Neural cell (in vitro differentiated cells): Measurements from ENCODE around the gene MOB3B. TPM values are rescaled to one million over a fixed set of nuclear protein-coding genes. Genes with fewer than 3 reads are reported as not detected.

ENCODE experiments used
- H2AFZ ChIP-seq: fragments of 200-600, 300-800 bp; sonication (generic), shearing (Covaris generic); 2 replicates; pipeline ENCODE4 v1.6.0; 2014; ENCODE audit warnings: low read depth, mild to moderate bottlenecking, antibody characterized with exemption, low read length, moderate library complexity
- H3F3A ChIP-seq: fragments of 200-600 bp; shearing (Covaris generic); 2 replicates; pipeline ENCODE4 v1.6.1; 2016; ENCODE audit warnings: mild to moderate bottlenecking, moderate library complexity, mixed read lengths, antibody characterized with exemption, low read length; ENCODE audit not compliant: insufficient read depth, poor library complexity, severe bottlenecking
- H3K27ac ChIP-seq: fragments of 200-600, 300-800 bp; sonication (generic), shearing (Covaris generic); 2 replicates; pipeline ENCODE4 v1.5.1; 2014; ENCODE audit warnings: mild to moderate bottlenecking, low read length, moderate library complexity
- H3K27me3 ChIP-seq: fragments of 300-800, 200-600 bp; sonication (generic), shearing (Covaris generic); 2 replicates; pipeline ENCODE4 v1.6.0; 2014; ENCODE audit warnings: mild to moderate bottlenecking, low read depth, low read length, moderate library complexity; ENCODE audit not compliant: insufficient read depth
- H3K36me3 ChIP-seq: fragments of 300-800, 200-600 bp; sonication (generic), shearing (Covaris generic); 2 replicates; pipeline ENCODE4 v1.5.1; 2014; ENCODE audit warnings: mild to moderate bottlenecking, antibody characterized with exemption, low read length, moderate library complexity; ENCODE audit not compliant: insufficient read depth
- H3K4me2 ChIP-seq: fragments of 300-800, 200-600 bp; sonication (generic), shearing (Covaris generic); 2 replicates; pipeline ENCODE4 v1.6.0; 2014; ENCODE audit warnings: mild to moderate bottlenecking, low read length
- H3K4me3 ChIP-seq: fragments of 300-800, 200-600 bp; sonication (generic), shearing (Covaris generic); 2 replicates; pipeline ENCODE4 v1.5.1; 2014; ENCODE audit warnings: mild to moderate bottlenecking, low read length, moderate library complexity
- H3K79me2 ChIP-seq: fragments of 200-600 bp; shearing (Covaris generic); replicated peaks from 2 replicates; pipeline ENCODE4 v1.6.0; 2014; ENCODE audit warnings: mild to moderate bottlenecking, low read length, moderate library complexity; ENCODE audit not compliant: insufficient read depth
- H3K9ac ChIP-seq: fragments of 300-800, 200-600 bp; sonication (generic), shearing (Covaris generic); 2 replicates; pipeline ENCODE4 v1.6.1; 2016; ENCODE audit warnings: mild to moderate bottlenecking, low read length, mixed read lengths
- H3K9me2 ChIP-seq: fragments of 200-600 bp; shearing (Covaris generic); 2 replicates; pipeline ENCODE4 v1.6.1; 2016; ENCODE audit warnings: mild to moderate bottlenecking, low read length, mixed read lengths; ENCODE audit not compliant: insufficient read depth
- H3K9me3 ChIP-seq: fragments of 200-600, 300-800 bp; sonication (generic), shearing (Covaris generic); 2 replicates; pipeline ENCODE4 v1.6.1; 2016; ENCODE audit warnings: mild to moderate bottlenecking, mixed run types, low read length, moderate library complexity, mixed read lengths
- H4K20me1 ChIP-seq: fragments of 200-600 bp; shearing (Covaris generic); 2 replicates; pipeline ENCODE4 v1.6.1; 2016; ENCODE audit warnings: mild to moderate bottlenecking, mixed run types; ENCODE audit not compliant: insufficient read depth
- EP300 ChIP-seq: fragments of 450-650 bp; conservative IDR thresholded peaks from 2 replicates; pipeline ENCODE4 v1.6.1; 2014; ENCODE audit warnings: antibody characterized with exemption, mild to moderate bottlenecking, moderate library complexity; ENCODE audit not compliant: poor library complexity, severe bottlenecking
- EZH2 ChIP-seq: fragments of 200-600, 300-800 bp; shearing (Covaris generic), sonication (generic); IDR thresholded peaks from 2 replicates; pipeline ENCODE4 v1.6.1; 2014; ENCODE audit warnings: antibody characterized with exemption, low read length, borderline replicate concordance, mild to moderate bottlenecking; ENCODE audit not compliant: insufficient read depth, poor library complexity, severe bottlenecking
- MXI1 ChIP-seq: fragments of 450-650 bp; conservative IDR thresholded peaks from 2 replicates; pipeline ENCODE4 v1.6.1; 2014; ENCODE audit warnings: antibody characterized with exemption, mild to moderate bottlenecking; ENCODE audit not compliant: poor library complexity, severe bottlenecking
- POLR2AphosphoS5 ChIP-seq: IDR thresholded peaks from 2 replicates; pipeline ENCODE4 v1.6.1; 2012
- RAD21 ChIP-seq: fragments of 450-650 bp; conservative IDR thresholded peaks from 2 replicates; pipeline ENCODE4 v1.6.1; 2014; ENCODE audit warnings: antibody characterized with exemption, mild to moderate bottlenecking, moderate library complexity
- REST ChIP-seq: IDR thresholded peaks from 2 replicates; pipeline ENCODE4 v1.6.1; 2012; ENCODE audit warnings: borderline replicate concordance
- SMC3 ChIP-seq: fragments of 450-650 bp; conservative IDR thresholded peaks from 2 replicates; pipeline ENCODE4 v1.6.1; 2014; ENCODE audit warnings: antibody characterized with exemption, mild to moderate bottlenecking, moderate library complexity; ENCODE audit not compliant: poor library complexity
- TAF1 ChIP-seq: IDR thresholded peaks from 2 replicates; pipeline ENCODE4 v1.6.1; 2012; ENCODE audit warnings: low read depth
- polyA plus RNA-seq: library from polyadenylated mRNA; depleted of rRNA; stranded (reverse); fragments of >200 nt; gene quantifications from 2 replicates; pipeline ENCODE4 v1.2.3, GENCODE V29; 2014
- TF ChIP-seq, protein P1 (sequence below): fragments of 450-650 bp; IDR thresholded peaks from 2 replicates; pipeline ENCODE4 v1.5.1; 2014; ENCODE audit warnings: antibody characterized with exemption, mild to moderate bottlenecking, moderate library complexity; ENCODE audit not compliant: poor library complexity, severe bottlenecking

The MOB3B gene
- polyA plus RNA-seq, 1 donor from 2014 or later, result 1.8 TPM

DNA sequence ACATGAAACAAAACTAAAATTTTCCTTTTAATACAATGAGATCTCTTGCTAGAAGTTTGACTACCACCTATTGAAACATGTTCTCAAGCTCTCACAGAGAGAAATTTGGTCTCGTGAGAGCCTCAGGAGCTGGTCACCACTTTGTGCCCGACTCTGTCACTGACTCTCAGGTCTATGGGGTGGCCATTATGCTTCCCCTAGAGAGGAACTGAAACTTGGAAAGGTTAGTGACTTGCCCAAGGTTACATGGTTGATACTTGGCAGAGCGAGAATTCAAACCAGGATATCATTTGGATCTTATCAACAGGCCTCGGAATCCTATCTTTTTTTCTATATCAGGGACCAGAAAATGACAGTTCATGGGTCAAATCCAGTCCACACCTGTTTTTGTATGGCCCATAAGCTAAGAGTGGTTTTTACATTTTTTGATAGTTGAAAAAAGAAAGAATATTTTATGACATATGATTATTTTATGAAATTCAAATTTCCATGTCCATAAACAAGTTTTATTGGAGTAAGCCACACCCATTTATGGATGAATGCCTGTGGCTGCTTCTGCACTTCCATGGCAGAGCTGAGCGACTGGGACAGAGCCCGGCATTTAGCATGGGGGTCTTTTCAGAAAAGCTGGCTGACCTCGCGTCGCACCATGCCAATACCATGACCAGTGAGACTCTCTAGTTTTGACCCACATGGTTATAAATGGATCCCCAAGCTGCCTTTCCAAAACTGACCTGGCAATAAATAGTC lies 187.9 kb downstream of the MOB3B start:
- Histone ChIP-seq H3K4me3 (no peak overlapping the region), H3K27me3 (no peaks in the 10 kb centered on the region), H3F3A (no peaks in the 10 kb centered on the region), H2AFZ (no peak overlapping the region), H3K27ac (no peak overlapping the region), H3K36me3 (no peaks in the 10 kb centered on the region), H3K9me2 (no peaks in the 10 kb centered on the region), H3K79me2 (peaks cover 3% of the 10 kb centered on the region), H3K9me3 (no peaks in the 10 kb centered on the region), H4K20me1 (no peaks in the 10 kb centered on the region), H3K4me2 (no peak overlapping the region), H3K9ac (no peak overlapping the region)
- no peak for TF ChIP-seq TAF1
- no peak for TF ChIP-seq RAD21
- TF ChIP-seq SMC3, result no peak
- no peak for TF ChIP-seq MXI1
- no peak for TF ChIP-seq REST
- no peak for TF ChIP-seq EP300
- TF ChIP-seq, protein P1, sequence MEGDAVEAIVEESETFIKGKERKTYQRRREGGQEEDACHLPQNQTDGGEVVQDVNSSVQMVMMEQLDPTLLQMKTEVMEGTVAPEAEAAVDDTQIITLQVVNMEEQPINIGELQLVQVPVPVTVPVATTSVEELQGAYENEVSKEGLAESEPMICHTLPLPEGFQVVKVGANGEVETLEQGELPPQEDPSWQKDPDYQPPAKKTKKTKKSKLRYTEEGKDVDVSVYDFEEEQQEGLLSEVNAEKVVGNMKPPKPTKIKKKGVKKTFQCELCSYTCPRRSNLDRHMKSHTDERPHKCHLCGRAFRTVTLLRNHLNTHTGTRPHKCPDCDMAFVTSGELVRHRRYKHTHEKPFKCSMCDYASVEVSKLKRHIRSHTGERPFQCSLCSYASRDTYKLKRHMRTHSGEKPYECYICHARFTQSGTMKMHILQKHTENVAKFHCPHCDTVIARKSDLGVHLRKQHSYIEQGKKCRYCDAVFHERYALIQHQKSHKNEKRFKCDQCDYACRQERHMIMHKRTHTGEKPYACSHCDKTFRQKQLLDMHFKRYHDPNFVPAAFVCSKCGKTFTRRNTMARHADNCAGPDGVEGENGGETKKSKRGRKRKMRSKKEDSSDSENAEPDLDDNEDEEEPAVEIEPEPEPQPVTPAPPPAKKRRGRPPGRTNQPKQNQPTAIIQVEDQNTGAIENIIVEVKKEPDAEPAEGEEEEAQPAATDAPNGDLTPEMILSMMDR, result no peak
- TF ChIP-seq POLR2AphosphoS5, result no peak
- TF ChIP-seq EZH2, result no peak

GRCh38 chr9:27340961-27341511 lies 188.6 kb downstream of the MOB3B start:
- Histone ChIP-seq H3K4me3 (no peak overlapping the region), H4K20me1 (no peaks in the 10 kb centered on the region), H3K4me2 (no peak overlapping the region), H3K36me3 (no peaks in the 10 kb centered on the region), H3K27ac (no peak overlapping the region), H3K9ac (no peak overlapping the region), H3K27me3 (no peaks in the 10 kb centered on the region), H3K79me2 (peaks cover 3% of the 10 kb centered on the region), H2AFZ (no peak overlapping the region), H3F3A (no peaks in the 10 kb centered on the region), H3K9me2 (no peaks in the 10 kb centered on the region), H3K9me3 (no peaks in the 10 kb centered on the region)
- TF ChIP-seq MXI1, result no peak
- no peak for TF ChIP-seq TAF1
- TF ChIP-seq RAD21, result no peak
- no peak for TF ChIP-seq EZH2
- TF ChIP-seq, protein P1, result no peak
- no peak for TF ChIP-seq EP300
- TF ChIP-seq POLR2AphosphoS5, result no peak
- TF ChIP-seq REST, result no peak
- TF ChIP-seq SMC3, result no peak
